SKM-1 (cell line): ENCODE measurements around the gene GRAMD2B.

Experiments used
- DNase-seq: peaks from one replicate; lab custom pipeline; 2025; ENCODE audit not compliant: unreplicated experiment; lab: John Stamatoyannopoulos, UW

The GRAMD2B gene

DNA sequence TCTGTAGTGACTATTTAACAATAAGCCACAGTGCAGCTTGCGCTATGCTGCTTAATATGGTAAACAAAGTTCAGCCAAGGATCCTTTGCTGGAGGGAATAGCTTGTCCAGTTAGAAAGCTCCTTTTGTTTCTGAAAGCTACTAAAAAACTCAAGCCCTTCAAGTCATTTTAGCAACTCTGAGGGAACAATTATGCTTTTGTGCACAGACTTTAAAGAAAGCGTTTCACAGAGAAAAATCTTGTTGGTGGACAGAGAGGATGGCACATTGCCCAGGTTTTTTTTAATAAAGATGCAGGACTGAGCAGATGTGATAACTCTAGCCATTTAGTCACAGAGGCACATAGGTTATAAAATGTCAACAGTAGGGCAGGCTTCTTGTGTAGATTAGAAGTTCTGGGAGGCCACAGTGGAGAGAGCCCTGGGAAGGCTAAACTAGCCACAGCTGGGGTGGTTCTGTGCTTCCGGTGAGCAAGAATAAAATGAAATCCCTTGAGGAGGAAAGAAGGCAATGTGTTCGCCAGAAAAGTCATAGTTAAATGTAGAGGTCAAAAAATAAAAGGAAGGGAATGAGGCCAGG, 108.4 kb downstream of the GRAMD2B start:
- DNase-seq, result no peak

DNA sequence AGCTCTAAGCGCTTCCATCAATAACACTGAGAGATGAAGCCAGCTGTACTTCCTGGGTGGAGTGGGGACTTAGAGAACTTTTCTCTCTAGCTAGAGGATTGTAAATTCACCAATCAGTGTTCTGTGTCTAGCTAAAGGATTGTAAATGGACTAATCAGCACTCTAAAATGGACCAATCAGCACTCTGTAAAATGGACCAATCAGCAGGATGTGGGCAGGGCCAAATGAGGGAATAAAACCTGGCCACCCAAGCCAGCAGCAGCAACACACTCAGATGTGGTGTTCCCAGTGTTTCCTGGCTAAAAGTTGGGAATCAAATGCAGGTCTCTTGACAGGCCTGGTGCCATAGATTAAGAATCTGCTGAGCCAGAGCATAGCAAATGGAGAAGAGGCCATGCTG, 111.3 kb downstream of the GRAMD2B start:
- DNase-seq, result no peak

DNA sequence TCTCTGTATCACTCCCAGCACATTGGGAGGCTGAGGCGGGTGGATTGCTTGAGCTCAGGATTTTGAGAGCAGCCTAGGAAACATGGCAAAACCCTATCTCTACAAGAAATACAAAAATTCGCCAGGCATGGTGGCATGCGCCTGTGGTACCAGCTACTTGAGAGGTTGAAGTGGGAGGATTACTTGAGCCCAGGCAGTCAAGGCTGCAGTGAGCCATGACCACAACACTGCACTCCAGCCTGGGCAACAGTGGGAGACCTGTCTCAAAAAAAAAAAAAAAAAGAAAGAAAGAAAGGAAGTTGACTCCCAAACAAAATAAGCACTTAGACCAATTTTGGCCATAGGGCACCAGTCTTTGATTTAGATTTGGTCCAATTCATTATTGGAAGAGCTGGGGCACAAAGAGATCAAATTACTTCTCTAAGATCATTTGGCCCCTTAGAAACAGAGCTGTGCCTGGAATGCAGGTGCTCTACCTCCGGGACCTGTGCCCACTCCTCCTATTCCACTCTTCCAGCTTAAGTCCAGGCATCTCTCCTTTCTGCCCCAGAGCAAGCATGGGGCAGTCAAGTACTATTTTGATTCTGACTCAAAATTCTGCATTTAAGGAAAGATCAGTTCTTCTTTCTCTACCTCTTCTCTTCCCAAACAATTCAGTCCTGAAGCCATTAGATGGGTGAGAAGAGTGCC, 112.8 kb downstream of the GRAMD2B start:
- no peak for DNase-seq

GRCh38 chr5:126536874-126537273, 113.7 kb downstream of the GRAMD2B start:
- DNase-seq, result no peak

DNA sequence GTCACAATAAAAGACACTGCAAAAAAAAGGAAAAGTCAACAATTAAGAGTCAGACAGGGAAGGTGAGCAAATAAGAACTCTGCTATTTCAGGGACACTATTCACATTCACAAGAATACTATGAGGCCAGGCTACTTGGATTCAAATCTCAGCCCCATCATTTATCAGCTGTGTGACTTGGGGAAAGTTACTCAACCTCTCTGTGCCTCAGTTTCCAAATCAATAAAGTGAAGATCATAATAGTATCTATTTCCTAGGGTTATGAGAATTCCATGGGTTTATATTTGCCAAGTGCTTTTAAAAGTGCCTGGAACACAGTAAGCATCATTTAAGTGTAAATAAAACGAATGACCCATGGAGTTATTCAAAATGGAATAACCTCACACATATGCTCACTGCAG, 115.4 kb downstream of the GRAMD2B start:
- no peak for DNase-seq

DNA sequence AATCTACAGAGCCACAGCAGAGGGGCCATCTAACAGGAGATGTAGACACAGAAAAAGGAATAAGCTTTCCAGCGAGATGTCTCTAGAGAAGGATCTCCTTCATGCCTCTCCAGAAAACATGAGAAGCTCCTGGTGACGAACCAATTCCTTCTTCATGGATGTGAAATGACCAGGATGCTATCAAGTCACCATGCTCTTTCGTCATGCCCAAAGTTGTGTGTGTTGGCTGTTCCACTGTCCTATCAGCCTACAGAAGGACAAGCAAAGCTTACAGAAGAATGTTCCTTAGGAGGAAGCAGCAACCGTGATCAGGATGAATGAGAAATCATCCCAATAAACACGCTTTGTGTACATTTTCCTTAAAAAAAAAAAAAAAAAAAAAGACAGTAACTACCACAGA, 117.4 kb downstream of the GRAMD2B start:
- DNase-seq, result no peak

DNA sequence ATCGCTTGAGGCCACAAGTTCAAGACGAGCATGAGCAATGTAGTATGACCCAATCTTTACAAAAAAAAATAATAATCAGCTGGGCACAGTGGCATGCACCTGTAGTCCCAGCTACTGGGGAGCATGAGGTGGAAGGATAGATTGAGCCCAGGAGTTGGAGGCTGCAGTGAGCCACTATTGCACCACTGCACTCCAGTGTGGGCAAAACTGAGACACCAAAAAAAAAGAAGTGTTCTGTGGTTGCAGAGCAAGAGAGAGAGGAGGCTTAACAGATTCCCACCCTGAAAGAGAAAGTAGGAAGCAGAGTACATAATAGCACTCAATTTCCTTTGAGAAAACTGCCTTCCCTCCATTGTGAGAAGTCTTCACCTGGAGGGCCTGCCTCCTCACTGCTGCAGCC, 119.2 kb downstream of the GRAMD2B start:
- DNase-seq, result no peak

DNA sequence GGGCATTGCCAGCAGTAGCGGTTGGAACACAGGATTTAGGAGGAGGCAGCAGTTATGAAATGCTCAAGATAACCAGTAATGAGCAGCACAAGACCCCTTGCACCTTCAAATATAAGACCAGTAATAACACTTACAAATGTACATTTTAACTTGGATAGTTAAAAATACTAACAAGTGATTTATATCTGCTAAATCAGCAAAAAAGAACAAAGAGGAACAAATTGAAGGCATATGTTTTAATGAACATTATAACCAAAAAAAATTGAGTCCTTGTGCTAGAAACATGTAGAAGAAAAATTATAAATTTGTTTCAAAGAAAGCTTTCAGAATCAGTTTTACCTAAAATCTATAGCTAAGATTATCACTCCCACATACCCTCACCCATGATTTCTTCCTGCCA, 119.8 kb downstream of the GRAMD2B start:
- DNase-seq, result no peak

GRCh38 chr5:126543660-126544059, 120.5 kb downstream of the GRAMD2B start:
- DNase-seq, result no peak
